ENCODE measurements around the gene CHN1. TPM values are rescaled to one million over a fixed set of nuclear protein-coding genes. Genes with fewer than 3 reads are reported as not detected.

The CHN1 gene
- total RNA-seq, 1 donor from 2014 or later, result 1.7 TPM

Other genes with a start within 250 kb of the CHN1 start
- gene CHRNA1, start 240.9 kb downstream of the CHN1 start, total RNA-seq, result not detected in 2 replicates
- gene ATF2, start 162.8 kb upstream of the CHN1 start, total RNA-seq, result 62.8 TPM in 2 replicates
- 255 TPM in 2 replicates for gene ATP5MC3, start 176.3 kb upstream of the CHN1 start, total RNA-seq